ENCODE data around the gene ATP11A.
A peak's percentile ranks its signal among the peaks of the same experiment; 100 is the strongest.

ATP11A gene

GRCh38 chr13:112689303-112690245 is at the start of gene ATP11A:
Gene ATP11A (plus strand): TSS chr13:112690038. CDS start chr13:112690417, 379 bp downstream.
- DNase-seq = peak; percentile 72 to 74

GRCh38 chr13:112641456-112642089 is 48.3 kb upstream of the ATP11A start:
- DNase-seq = no peak

DNA sequence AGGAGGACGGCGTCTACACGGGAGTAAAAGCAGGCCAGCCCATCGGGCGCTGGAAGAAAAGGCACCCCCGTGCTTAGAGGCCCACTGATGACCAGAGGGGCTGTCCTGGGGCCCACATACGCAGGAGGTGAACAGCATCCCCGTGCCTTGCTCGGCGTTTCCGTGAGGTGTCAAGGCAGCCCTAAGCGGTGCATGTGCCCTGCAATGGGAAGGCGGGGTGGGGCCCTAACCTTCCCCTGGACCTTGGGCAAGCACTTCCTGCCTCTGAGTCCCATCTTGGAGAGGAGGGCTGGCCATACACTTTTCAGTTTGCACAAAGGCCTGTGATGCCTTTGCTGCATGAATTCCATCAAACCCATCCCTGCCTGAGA is 47.8 kb upstream of the ATP11A start:
- DNase-seq = no peak

DNA sequence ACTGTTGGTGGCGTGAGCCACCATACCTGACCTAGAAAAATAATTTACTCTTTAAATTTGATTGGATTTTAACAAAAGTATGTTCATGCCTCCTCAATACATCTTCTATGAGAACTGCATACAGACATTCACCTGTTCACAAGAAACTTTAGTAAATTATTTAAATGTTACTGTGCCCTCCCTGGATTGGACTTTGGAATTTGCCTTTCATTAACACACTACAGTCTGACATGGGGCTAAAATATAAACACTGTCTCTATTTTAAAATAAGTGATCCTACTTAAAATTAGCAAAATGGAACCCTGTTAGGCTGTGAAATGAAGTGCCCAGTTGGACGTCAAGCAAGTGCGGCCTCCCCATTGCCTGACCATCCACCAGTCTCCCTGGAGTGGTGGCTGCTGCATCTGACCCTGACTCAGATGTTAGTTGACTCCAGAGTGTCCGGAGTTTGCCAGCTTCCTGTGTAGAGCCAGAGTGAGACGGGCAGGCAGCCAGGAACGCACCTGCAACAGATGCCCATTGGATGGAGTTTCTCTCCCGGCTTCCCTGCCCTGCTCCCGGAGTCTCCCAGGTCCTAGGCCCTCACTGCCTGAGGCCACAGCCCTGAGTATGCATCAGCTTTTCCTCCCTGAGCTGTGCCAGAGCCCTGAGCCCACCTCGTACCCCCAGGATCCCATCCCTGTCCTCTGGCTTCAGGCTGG is 45.9 kb upstream of the ATP11A start:
- DNase-seq = no peak

GRCh38 chr13:112645327-112645914 is 44.4 kb upstream of the ATP11A start:
- DNase-seq = no peak

DNA sequence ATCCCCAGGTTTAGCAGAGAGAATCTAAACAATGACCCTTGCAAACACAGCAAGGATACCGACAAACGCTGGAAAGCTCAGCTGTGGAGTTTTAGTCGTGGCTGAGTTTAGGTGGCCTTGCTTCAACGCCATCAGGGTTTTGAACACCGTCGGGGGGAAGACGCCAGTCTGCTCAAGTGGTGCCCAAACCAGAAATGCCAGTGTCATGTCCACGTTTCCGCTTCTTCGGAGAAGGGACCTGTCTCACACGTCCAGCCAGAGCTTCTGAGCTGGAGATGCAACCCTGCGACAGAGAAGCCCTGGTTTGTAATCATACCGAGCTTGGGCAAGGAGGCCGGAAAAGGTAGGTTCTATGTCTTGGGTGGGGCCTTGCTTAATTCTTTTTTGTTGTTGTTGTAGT is 42.6 kb upstream of the ATP11A start:
- DNase-seq = no peak

GRCh38 chr13:112648101-112648500 is 41.7 kb upstream of the ATP11A start:
- no peak for DNase-seq

GRCh38 chr13:112648966-112649690 is 40.7 kb upstream of the ATP11A start:
- DNase-seq = no peak

- DNase-seq = no peak
Observed at GRCh38 chr13:112651311-112651710, 38.5 kb upstream of the ATP11A start.

DNA sequence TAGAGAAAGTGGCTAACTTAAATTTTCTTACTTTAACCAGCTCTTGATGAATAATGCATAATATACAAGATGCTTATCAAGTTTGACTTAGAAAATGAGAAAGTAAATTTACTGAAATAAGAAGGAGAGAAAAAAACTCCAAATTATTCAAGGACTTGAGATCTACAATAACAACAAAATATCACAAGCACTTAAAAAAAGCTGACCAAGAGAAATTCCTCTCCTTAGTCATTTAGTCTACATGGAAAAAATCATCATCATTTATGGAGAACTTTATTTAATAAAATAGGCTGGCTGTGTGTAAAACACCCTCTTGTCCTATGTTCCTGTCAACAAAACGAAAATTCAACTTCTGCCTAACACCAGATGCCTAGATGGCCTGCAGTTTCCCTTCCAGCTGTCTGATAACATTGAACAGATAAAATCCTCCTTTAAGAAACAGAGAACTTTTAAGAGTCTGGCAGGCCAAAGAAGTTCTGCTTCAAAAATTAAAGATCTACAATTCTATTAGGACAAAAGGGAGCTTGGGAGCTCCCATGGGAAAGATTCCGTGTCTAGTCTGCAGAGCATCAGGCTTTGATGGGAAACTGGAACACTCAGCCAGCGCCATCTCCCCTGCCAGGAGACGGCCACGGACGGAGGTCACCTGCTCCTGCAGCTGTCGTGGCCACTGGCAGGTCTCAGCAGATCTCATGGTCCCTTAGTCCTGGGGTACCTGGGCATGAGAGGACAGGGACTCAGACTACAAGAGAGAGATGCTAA is 37.9 kb upstream of the ATP11A start:
- no peak for DNase-seq

DNA sequence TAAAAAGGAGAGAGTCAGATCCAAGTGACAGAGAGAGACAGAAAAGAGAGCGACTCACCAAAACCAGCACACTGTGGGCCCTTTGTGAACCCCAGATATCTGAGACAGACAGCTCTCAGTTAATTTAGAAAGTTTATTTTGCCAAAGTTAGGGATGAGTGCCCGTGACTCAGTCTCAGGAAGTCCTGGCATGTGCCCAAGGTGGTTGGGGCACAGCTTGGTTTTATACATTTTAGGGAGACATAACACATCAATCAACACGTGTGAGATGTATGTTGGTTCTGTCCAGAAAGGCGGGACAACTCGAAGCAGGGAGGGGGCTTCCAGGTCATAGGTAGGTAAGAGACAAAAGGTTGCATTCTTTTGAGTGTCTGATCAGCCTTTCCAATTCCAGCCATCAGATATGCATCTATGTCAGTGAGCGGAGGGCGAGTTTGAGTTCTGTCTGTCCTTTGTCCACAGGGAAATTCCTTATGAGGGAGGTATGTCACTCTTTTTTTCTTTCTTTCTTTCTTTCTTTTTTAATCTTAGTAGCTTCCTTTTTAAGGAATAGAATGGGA is 37.2 kb upstream of the ATP11A start:
- DNase-seq = no peak

- no peak for DNase-seq
Observed at GRCh38 chr13:112653071-112653470, 36.8 kb upstream of the ATP11A start.

DNA sequence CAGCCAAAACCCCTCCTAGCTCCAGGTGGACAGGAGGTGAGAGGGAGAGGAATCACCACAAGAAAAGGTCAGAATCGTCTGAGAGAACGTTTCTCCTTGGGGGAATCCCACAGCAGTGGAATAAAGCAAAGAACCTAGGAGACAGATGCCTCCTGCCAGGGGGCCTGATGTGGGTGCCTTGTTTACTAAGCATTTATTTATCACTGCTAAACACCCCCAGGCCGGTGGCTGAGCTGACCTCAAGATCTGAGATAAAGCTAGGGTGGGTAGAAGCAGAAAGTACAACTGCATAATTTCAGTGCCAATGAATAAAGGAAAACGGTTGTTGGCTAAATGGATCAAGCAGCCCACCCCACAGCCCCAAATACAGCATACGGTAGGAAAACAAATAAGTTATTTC is 33.9 kb upstream of the ATP11A start:
- no peak for DNase-seq

- DNase-seq = no peak
Observed at GRCh38 chr13:112657850-112658445, 31.9 kb upstream of the ATP11A start.

GRCh38 chr13:112658808-112659207 is 31.0 kb upstream of the ATP11A start:
- DNase-seq = no peak

GRCh38 chr13:112661291-112661690 is 28.5 kb upstream of the ATP11A start:
- no peak for DNase-seq

GRCh38 chr13:112664501-112665203 is 25.2 kb upstream of the ATP11A start:
- DNase-seq = no peak

DNA sequence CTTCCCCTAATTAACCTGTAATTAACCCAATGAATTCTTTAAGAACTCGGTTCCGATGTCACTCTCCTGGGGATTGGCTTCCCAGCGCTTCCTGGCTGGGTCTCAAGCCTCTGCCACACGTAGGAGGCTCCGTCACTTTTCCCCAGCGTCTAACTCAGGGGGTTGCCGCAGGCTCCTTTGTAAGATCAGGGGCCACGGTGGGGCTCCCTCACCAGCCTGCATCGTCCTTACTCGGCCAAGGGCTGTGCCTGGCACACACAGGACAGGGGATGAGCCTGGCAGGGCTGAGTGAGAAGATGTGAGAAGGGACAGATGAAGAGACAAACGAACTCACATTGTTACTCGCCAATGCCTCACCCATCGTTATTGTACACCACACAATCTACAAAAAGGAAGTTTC is 20.9 kb upstream of the ATP11A start:
- DNase-seq = no peak

GRCh38 chr13:112669881-112670499 is 19.8 kb upstream of the ATP11A start:
- no peak for DNase-seq

DNA sequence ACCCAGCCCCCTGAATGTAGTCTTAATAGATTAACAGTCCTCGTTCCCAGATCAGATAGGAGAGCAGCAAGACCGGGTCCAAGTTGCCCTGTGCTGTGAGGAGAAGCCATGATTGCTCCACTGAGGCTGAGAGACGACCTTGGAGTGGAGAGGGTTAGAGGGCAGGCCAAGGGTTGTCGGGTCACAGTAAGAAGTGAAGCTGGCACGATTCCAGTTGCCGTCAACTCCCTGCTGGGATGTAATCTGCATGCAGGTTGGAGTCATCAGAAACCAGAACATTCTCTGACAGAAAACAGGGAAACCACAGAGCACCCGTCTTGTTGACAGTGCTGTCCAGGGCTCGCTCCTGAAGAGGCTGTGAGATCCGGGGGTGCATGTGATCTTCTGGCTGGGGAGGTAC is 19.0 kb upstream of the ATP11A start:
- DNase-seq = no peak

All from stimulated activated CD4-positive, alpha-beta T cell treated with anti-CD3 and anti-CD28 coated beads, Interleukin-2, amount 100 ng/mL, for 48 hours (primary cell).